HCT116 (cell line): ENCODE measurements around the gene KLF9. TPM values are rescaled to one million over a fixed set of nuclear protein-coding genes. Genes with fewer than 3 reads are reported as not detected.

Experiments used
- ATAC-seq: fragments of 200-7000 bp; cut with Tn5 transposase; 2 replicates; pipeline ENCODE4 v1.9.1; 2020; ENCODE audit warnings: mild to moderate bottlenecking, moderate library complexity
- BruUV-seq: library from RNA; stranded (reverse); fragments of 400-500 nt; replicated peaks from 2 replicates; lab custom pipeline; 2021; lab: Mats Ljungman, UMichigan
- CTCF ChIA-PET: fragments of 300-600 bp; sonication (Branson Sonifier 250); formaldehyde crosslinking; loops from one replicate; lab custom pipeline; 2021; ENCODE audit warnings: antibody characterized with exemption; lab: Charles Lee
- POLR2A ChIA-PET: fragments of 300-600, 350-600 bp; sonication (Branson Sonifier 250); formaldehyde crosslinking; loops from one replicate; lab custom pipeline; 2021; ENCODE audit warnings: antibody characterized with exemption; lab: Charles Lee
- RAD21 ChIA-PET, 2 experiments: fragments of 300-600 bp; sonication (Branson Sonifier 250); formaldehyde crosslinking; loops; one replicate each; lab custom pipeline; 2023; ENCODE audit warnings: low total read pairs in 2 of 2; ENCODE audit not compliant: uncharacterized antibody in 2 of 2, unreplicated experiment in 2 of 2, low non-redundant PET in 1 of 2; lab: Charles Lee
- DNase-seq: peaks from one replicate; pipeline ENCODE4 v3.0.0-alpha.2; 2010; ENCODE audit warnings: low read depth, low spot score
- H2AFZ ChIP-seq: fragments of 200-600 bp; shearing (Covaris generic), sonication (generic); 2 replicates; pipeline ENCODE4 v1.6.1; 2017; ENCODE audit warnings: low read depth, mixed run types, mixed read lengths, antibody characterized with exemption, low read length; ENCODE audit not compliant: poor library complexity, severe bottlenecking
- H3K27ac ChIP-seq: 2 replicates; pipeline ENCODE4 v1.5.1; 2012; ENCODE audit warnings: low read depth, low read length
- H3K27me3 ChIP-seq: fragments of 200-600 bp; sonication (generic); 2 replicates; pipeline ENCODE4 v1.6.1; 2016; ENCODE audit warnings: mixed run types, low read length, mixed read lengths; ENCODE audit not compliant: insufficient read depth
- H3K36me3 ChIP-seq, 2 experiments: fragments of 200-500 bp in 1 of 2; fragments of 200-600 bp in 1 of 2; sonication (Bioruptor generic) in 1 of 2; sonication (generic) in 1 of 2; 2 replicates each; pipeline versions ENCODE4 v1.5.1 to v1.6.1; 2014 to 2016; ENCODE audit warnings: low read length in 2 of 2, inconsistent platforms in 1 of 2, mixed read lengths in 1 of 2, mixed run types in 1 of 2; ENCODE audit not compliant: insufficient read depth in 2 of 2, control insufficient read depth in 1 of 2
- H3K4me1 ChIP-seq, 2 experiments: fragments of 200-600 bp in 1 of 2; sonication (generic) in 1 of 2; 2 replicates each; pipeline versions ENCODE4 v1.5.1 to v1.6.1; 2012 to 2017; ENCODE audit warnings: low read length in 2 of 2, inconsistent platforms in 1 of 2, mild to moderate bottlenecking in 1 of 2, mixed read lengths in 1 of 2, mixed run types in 1 of 2, moderate library complexity in 1 of 2; ENCODE audit not compliant: insufficient read depth in 2 of 2, control insufficient read depth in 1 of 2
- H3K4me2 ChIP-seq: fragments of 200-600 bp; sonication (generic); 2 replicates; pipeline ENCODE4 v1.6.1; 2017; ENCODE audit warnings: mixed run types, low read length, mixed read lengths
- H3K4me3 ChIP-seq, 2 experiments: fragments of 200-600 bp in 1 of 2; sonication (generic) in 1 of 2; replicated peaks in 1 of 2; 2 replicates each; pipeline ENCODE4 v1.5.1; 2011 to 2016; ENCODE audit warnings: low read length in 2 of 2, control low read depth in 1 of 2, low read depth in 1 of 2, mild to moderate bottlenecking in 1 of 2, mixed read lengths in 1 of 2, mixed run types in 1 of 2
- H3K79me2 ChIP-seq: fragments of 200-600 bp; sonication (generic); 2 replicates; pipeline ENCODE4 v1.6.1; 2017; ENCODE audit warnings: mild to moderate bottlenecking, mixed run types, low read length, moderate library complexity, mixed read lengths; ENCODE audit not compliant: insufficient read depth
- H3K9ac ChIP-seq: fragments of 200-600 bp; sonication (generic); 2 replicates; pipeline ENCODE4 v1.6.1; 2016; ENCODE audit warnings: low read length, mixed read lengths
- H3K9me2 ChIP-seq: fragments of 200-600 bp; sonication (generic), shearing (Covaris generic); 2 replicates; pipeline ENCODE4 v1.6.1; 2017; ENCODE audit warnings: mixed run types, mild to moderate bottlenecking, moderate library complexity; ENCODE audit not compliant: insufficient read depth
- H3K9me3 ChIP-seq, 2 experiments: fragments of 200-500 bp in 1 of 2; fragments of 200-600 bp in 1 of 2; sonication (Bioruptor generic) in 1 of 2; sonication (generic) in 1 of 2; 2 replicates each; pipeline ENCODE4 v1.6.1; 2014 to 2017; ENCODE audit warnings: low read length in 2 of 2, mixed read lengths in 2 of 2, inconsistent platforms in 1 of 2, low read depth in 1 of 2, mild to moderate bottlenecking in 1 of 2, mixed run types in 1 of 2, moderate library complexity in 1 of 2; ENCODE audit not compliant: control insufficient read depth in 1 of 2, insufficient read depth in 1 of 2
- H4K20me1 ChIP-seq: fragments of 200-600 bp; sonication (generic), shearing (Covaris generic); 2 replicates; pipeline ENCODE4 v1.6.1; 2017; ENCODE audit warnings: mixed run types, mild to moderate bottlenecking, moderate library complexity; ENCODE audit not compliant: insufficient read depth
- CBX3 ChIP-seq: IDR thresholded peaks from 2 replicates; pipeline ENCODE4 v1.6.1; 2012; ENCODE audit warnings: low read depth
- CEBPB ChIP-seq: IDR thresholded peaks from 2 replicates; pipeline ENCODE4 v1.6.1; 2012; ENCODE audit warnings: low read depth
- EGR1 ChIP-seq: IDR thresholded peaks from 2 replicates; pipeline ENCODE4 v1.6.1; 2012; ENCODE audit warnings: low read depth
- EZH2phosphoT487 ChIP-seq: fragments of 200-600 bp; IDR thresholded peaks from 2 replicates; pipeline ENCODE4 v1.6.1; 2018; ENCODE audit warnings: antibody characterized with exemption, borderline replicate concordance
- FOSL1 ChIP-seq: IDR thresholded peaks from 2 replicates; pipeline ENCODE4 v1.6.1; 2012; ENCODE audit warnings: low read depth
- JUND ChIP-seq: IDR thresholded peaks from 2 replicates; pipeline ENCODE4 v1.6.1; 2012
- POLR2AphosphoS5 ChIP-seq: IDR thresholded peaks from 2 replicates; pipeline ENCODE4 v1.6.1; 2011; ENCODE audit warnings: mild to moderate bottlenecking, low read depth, low read length, moderate library complexity
- RAD21 ChIP-seq: IDR thresholded peaks from 2 replicates; pipeline ENCODE4 v1.6.1; 2012; ENCODE audit warnings: low read depth, mild to moderate bottlenecking
- SRF ChIP-seq: IDR thresholded peaks from 2 replicates; pipeline ENCODE4 v1.6.1; 2012; ENCODE audit warnings: low read depth
- TCF7L2 ChIP-seq: IDR thresholded peaks from 2 replicates; pipeline ENCODE4 v1.7.0; 2011; ENCODE audit warnings: borderline replicate concordance, inconsistent platforms; ENCODE audit not compliant: insufficient read depth, insufficient read length; ENCODE audit errors: extremely low read depth
- intact Hi-C: fragments of 100-400 bp; cut with micrococcal nuclease; formaldehyde crosslinking; loops from 2 replicates; pipeline ENCODE4 v1.10.0; 2022
- total RNA-seq: library from RNA; stranded (reverse); gene quantifications from one replicate; pipeline ENCODE4 v1.2.1, GENCODE V29; 2021; ENCODE audit not compliant: unreplicated experiment
- TF ChIP-seq, protein P1 (sequence below), 3 experiments: fragments of 200-600 bp in 1 of 3; sonication (generic) in 1 of 3; IDR thresholded peaks in 2 of 3; conservative IDR thresholded peaks in 1 of 3; 2 replicates each; pipeline ENCODE4 v1.5.1; 2012 to 2017; ENCODE audit warnings: low read depth in 2 of 3, low read length in 2 of 3, antibody characterized with exemption in 1 of 3, borderline replicate concordance in 1 of 3, control low read depth in 1 of 3, mild to moderate bottlenecking in 1 of 3, mixed read lengths in 1 of 3, mixed run types in 1 of 3, moderate library complexity in 1 of 3; ENCODE audit not compliant: insufficient read depth in 1 of 3
- TF ChIP-seq, protein P2 (sequence below): IDR thresholded peaks from 2 replicates; pipeline ENCODE4 v1.6.1; 2012
- TF ChIP-seq, protein P3 (sequence below): IDR thresholded peaks from 2 replicates; pipeline ENCODE4 v1.6.1; 2012

The KLF9 gene
- total RNA-seq, 1 experiment from 2014 or later = 8.3 TPM

DNA sequence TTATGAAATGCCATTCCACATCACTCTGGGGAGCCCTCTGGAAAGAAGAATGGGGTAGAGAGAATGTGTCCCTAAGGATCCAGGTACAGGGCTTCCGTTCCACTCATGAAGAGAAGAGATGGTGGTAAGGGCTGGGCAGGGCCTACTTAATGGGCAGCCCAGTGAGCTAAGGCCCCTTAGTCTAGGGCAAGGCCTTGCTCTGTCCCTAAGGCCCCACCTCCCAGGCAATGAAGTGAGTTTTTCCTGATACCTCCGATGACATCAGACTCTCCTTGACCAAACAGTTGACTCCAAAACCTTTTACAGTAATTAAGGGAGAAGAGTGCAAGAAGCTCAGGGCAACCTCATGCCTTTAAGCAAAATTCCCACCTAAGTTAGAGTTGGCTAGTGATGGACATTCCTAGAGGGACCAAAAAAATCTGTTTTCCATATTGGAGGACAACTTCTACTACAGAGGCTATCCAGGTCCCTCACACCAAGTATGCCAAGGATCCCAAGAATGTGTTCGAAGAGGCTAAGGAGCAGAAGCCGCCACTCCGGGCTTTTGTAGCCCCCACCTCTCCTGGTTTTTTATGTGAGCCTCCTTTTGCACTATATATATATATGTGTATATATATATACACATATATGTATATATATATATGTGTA lies 5.9 kb downstream of the KLF9 start:
- Histone ChIP-seq H3K9ac (no peak overlapping the region), H3K27me3 (no peaks in the 10 kb centered on the region), H3K9me2 (no peaks in the 10 kb centered on the region), H3K36me3 (no peaks in the 10 kb centered on the region), H3K4me1 (peaks cover 13 to 40% of the 10 kb centered on the region in 2 experiments; a peak in 3 of 4 replicates), H3K79me2 (no peaks in the 10 kb centered on the region), H3K9me3 (no peaks in the 10 kb centered on the region), H3K4me3 (no peak overlapping the region), H3K4me2 (no peak overlapping the region), H2AFZ (no peak overlapping the region), H3K27ac (no peak overlapping the region), H4K20me1 (no peaks in the 10 kb centered on the region)
- ChIA-PET POLR2A (no interaction called here), RAD21 (no interaction called here), CTCF (interaction anchor here (0.9 kb wide), 1 partner anchor 101 kb away, joined by 3 read pairs; no protein-coding TSS in a partner anchor)
- DNase-seq = no peak
- ATAC-seq = no peak
- no TSS peak for BruUV-seq
- intact Hi-C loops = no loop called here
- TF ChIP-seq, protein P1, sequence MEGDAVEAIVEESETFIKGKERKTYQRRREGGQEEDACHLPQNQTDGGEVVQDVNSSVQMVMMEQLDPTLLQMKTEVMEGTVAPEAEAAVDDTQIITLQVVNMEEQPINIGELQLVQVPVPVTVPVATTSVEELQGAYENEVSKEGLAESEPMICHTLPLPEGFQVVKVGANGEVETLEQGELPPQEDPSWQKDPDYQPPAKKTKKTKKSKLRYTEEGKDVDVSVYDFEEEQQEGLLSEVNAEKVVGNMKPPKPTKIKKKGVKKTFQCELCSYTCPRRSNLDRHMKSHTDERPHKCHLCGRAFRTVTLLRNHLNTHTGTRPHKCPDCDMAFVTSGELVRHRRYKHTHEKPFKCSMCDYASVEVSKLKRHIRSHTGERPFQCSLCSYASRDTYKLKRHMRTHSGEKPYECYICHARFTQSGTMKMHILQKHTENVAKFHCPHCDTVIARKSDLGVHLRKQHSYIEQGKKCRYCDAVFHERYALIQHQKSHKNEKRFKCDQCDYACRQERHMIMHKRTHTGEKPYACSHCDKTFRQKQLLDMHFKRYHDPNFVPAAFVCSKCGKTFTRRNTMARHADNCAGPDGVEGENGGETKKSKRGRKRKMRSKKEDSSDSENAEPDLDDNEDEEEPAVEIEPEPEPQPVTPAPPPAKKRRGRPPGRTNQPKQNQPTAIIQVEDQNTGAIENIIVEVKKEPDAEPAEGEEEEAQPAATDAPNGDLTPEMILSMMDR (IDR thresholded peaks at IDR 0.05 in 2 of 3, conservative IDR thresholded peaks at IDR 0.05 in 1 of 3; ENCODE audit: borderline replicate concordance in 1 of 3, insufficient read depth in 1 of 3, low read depth in 2 of 3, low read length in 2 of 3) = no peak
- no peak for TF ChIP-seq SRF
- TF ChIP-seq POLR2AphosphoS5 = no peak
- no peak for TF ChIP-seq CEBPB
- no peak for TF ChIP-seq JUND
- TF ChIP-seq, protein P2, sequence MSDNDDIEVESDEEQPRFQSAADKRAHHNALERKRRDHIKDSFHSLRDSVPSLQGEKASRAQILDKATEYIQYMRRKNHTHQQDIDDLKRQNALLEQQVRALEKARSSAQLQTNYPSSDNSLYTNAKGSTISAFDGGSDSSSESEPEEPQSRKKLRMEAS = no peak
- no peak for TF ChIP-seq RAD21

DNA sequence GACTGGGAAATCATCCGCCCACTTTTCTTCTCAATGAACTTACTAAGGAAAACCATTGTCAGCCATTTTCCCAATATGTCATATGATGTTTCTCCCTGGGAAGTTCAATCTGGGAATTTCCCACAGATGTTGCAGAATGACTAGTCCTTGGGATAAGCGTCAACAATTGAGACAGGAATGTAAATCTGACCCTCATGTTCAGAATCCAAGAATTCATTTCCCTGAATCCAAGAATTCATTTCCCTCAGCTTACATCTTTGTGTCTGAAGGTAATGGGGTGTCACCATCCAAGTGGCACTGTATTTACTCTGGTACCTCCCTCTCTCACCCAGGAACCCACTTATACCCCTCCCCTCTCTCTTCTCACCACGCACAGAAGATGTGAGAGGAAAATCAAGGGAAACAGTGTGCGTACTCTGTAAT lies 7.4 kb downstream of the KLF9 start:
- Histone ChIP-seq H4K20me1 (no peaks in the 10 kb centered on the region), H3K9ac (no peak overlapping the region), H3K27me3 (no peaks in the 10 kb centered on the region), H3K36me3 (no peaks in the 10 kb centered on the region), H3K4me1 (peaks cover 12 to 29% of the 10 kb centered on the region in 2 experiments; a peak in 3 of 4 replicates), H3K4me3 (no peak overlapping the region), H3K9me3 (no peaks in the 10 kb centered on the region), H3K79me2 (no peaks in the 10 kb centered on the region), H3K9me2 (no peaks in the 10 kb centered on the region), H3K27ac (no peak overlapping the region), H3K4me2 (no peak overlapping the region), H2AFZ (no peak overlapping the region)
- intact Hi-C loops = no loop called here
- ChIA-PET RAD21 (no interaction called here), CTCF (no interaction called here), POLR2A (no interaction called here)
- ATAC-seq = no peak
- DNase-seq = no peak
- no TSS peak for BruUV-seq
- no peak for TF ChIP-seq EGR1
- TF ChIP-seq, protein P3, sequence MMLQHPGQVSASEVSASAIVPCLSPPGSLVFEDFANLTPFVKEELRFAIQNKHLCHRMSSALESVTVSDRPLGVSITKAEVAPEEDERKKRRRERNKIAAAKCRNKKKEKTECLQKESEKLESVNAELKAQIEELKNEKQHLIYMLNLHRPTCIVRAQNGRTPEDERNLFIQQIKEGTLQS = no peak
- TF ChIP-seq, protein P1 (IDR thresholded peaks at IDR 0.05 in 2 of 3, conservative IDR thresholded peaks at IDR 0.05 in 1 of 3; ENCODE audit: borderline replicate concordance in 1 of 3, insufficient read depth in 1 of 3, low read depth in 2 of 3, low read length in 2 of 3) = no peak
- no peak for TF ChIP-seq EZH2phosphoT487
- no peak for TF ChIP-seq CBX3
- TF ChIP-seq TCF7L2 = no peak
- TF ChIP-seq FOSL1 = no peak
